DMS 273 (cell line): ENCODE measurements around the gene EMC1.
"Not testable (repeated sequence)": the region's sequence is repeated elsewhere in the genome, so short reads cannot be mapped to it uniquely, and the experiment has no call there.

Experiments
- DNase-seq: peaks from one replicate; lab custom pipeline; 2025; ENCODE audit not compliant: unreplicated experiment; lab: John Stamatoyannopoulos, UW

Gene EMC1

GRCh38 chr1:19251305-19252196 is at the start of gene EMC1, which contains the start of gene MRTO4:
Gene EMC1, minus strand, starts transcription at chr1:19251524. Its CDS starts 15 bp downstream, at chr1:19251509.
Gene MRTO4, plus strand, starts transcription at chr1:19251805. Its CDS starts 31 bp downstream, at chr1:19251836.
- DNase-seq: peak; percentile 95

DNA sequence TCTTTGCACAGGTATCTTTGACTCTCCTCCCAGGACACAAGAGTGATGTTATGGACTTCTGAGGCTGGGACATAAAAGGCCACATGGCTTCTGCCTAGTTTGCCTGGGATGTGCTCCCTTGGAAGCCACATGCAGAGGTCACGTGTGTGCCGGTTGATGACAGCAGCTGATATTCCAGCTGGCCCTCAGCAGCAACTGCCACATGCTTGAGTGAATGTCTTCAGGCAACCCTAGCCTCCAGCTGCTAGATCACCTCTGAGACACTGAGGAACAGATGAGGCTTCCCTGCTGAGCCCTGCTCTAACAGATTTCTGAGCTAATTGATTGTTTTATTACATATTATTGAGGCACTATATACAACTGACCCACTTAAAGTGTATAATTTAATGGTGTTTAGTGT is 48.9 kb upstream of the EMC1 start:
- DNase-seq: peak; percentile 23

DNA sequence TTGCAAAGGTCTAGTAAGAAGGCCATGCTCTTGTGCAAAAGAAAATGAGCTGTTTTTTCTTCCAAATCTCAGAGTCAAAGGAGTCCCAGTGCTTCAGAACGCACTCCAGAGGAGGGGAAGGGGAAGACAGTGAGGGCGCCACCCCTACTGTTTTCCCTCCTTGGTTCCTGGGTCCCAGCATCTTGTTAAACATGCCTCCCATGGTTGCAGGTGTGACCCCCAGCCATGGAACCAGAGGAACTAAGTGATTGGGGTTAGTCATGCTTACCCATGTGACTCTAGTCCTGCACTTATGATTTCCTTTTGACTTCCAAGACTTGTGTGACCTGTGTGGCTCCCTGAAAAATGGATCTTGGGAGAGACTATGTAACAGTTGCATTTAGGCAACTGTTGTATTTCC is 43.3 kb upstream of the EMC1 start:
- no peak for DNase-seq

- DNase-seq: no peak
Measured at GRCh38 chr1:19289244-19289643, 37.9 kb upstream of the EMC1 start.

DNA sequence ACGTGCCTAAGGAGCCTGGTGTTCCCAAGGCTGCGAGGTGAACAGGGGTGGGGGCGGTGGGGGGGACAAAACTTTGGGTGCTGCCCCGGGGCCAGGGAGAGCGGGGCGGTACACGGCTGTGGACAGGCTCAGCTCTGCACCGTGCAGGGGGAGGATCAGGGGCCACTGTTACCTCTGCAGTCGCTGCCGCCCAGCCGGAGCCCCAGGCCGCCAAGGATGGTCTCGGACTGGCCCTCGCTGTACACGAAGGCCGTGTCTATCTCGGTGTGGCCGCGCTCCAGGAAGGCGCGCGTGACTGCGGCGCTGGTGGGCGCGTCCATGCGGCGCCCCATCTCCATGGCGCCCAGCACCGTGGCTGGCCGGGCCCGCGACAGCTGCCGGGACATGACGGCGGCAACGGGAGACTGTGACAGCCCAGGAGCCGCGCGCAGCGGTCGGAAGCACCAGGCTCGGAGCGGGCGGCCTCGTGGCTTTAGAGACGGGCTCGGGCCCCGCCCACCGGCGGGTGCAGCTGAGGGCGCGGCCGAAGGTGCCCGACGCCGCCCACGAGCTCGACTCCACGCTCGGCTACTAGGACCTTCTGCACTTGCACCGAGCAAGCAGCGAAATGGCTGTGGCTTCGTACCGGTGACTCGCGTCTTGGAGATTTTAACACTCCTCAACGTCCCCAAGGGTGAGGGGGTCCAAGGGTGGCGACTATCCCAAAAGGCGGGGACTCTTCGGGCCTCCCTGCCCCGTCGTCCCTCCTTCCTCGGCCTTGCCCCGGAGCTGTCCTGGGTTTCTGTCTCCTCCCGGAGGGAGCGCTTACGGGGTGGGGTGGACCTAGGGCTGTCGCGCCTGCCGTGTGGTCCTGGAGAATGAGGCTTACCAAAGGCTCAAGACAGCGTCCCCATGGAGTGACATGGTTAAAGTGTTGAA is 37.3 kb upstream of the EMC1 start, which contains the start of gene AKR7A3:
Gene AKR7A3 (minus strand): TSS at position 447 of the 918 bp plus-strand sequence. CDS start 61 bp downstream, at position 386.
- not testable (repeated sequence) for DNase-seq

DNA sequence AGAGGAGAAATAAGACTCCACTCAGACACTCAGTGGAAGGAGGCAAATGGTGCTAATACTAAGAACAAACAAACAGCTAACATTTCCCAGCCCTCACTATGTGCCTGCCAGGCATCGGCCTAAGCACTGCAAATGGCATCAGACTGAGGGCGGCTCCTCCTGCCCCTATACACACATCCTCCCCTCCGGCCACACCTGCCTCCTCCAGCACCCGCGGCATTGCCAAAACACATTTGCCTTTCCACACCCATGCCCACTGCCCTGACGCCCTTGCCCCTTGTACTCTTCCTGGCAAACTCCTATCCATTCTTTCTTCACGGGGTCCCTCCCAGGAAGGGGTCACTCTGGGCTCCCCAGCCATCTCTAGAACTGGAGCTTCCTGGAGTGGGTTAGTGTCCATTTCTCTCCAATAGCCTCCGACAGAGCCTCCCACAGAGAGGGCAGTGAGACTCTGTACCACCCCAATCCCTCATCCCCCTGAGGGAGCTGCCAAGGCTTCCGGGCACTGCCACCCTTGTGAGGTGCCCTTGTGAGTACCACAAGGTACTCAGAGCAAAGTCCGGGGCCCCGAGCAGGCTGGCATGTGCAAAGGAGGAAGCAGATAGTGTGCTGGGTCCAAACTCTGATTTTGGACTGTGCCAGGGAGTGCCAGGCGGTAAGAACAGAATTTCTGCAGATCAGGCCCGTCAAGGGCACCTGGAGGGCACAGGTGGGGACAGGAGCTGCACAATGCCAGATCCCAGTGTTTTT is 36.3 kb upstream of the EMC1 start:
- no peak for DNase-seq

DNA sequence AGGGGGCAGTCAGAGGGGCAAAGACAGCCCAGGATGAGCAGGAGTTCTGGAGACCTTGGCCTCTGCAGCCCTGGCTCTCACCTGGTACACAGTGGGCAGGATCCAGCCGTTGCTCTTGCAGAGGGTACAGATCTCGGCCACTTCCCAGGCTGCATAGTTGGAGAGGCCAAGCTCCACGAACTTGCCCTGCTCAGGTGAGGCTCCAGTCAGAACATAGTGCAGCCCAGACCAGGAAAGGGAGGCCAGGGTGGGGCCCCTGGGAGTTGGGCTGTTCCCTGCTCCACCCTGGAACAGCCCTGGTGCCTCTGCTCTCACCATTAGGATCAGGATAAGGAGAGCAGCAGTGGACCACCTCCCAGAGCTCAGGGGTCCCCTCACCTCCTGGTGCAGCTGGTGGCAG is 34.5 kb upstream of the EMC1 start:
- not testable (repeated sequence) for DNase-seq

- DNase-seq: not testable (repeated sequence)
Measured at GRCh38 chr1:19285366-19285765, 34.0 kb upstream of the EMC1 start.

DNA sequence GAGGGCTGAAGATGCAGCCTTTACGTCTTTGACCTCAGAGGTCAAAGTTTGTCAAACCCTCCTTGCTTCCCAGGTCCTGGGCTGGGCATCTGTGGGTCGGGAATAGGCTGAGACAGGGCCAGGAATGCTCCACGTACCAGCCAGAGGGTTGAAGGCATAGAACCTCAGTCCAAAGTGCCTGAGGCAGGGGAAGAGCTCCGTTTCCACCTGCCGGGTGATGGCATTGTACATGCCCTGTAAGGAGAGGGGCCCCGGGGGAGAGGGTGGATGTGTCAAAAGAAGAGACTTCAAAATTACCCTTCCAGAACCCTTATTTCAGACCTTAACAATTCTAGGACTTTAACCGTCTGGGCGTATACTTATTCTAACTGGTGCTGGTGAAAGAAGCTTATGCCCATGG is 33.6 kb upstream of the EMC1 start:
- DNase-seq: no peak

DNA sequence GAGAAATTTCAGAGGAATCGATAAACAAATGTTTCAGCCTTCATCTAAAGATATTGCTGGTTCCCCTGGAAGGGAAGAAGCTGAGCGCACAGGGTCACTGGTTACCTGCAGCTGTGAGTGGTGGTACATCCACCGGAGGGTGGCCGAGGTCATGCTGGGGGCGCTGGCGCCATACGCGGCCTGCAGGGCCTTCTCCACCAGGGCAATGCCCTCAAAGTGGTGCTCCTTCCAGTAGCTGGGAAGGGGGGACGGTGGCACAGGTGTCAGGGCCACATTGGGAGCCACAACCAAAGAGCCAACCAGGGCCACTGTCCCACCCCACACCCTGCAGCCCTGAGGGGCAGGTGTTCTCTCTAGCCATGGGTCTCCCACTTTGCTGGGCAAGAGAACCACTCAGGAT is 32.6 kb upstream of the EMC1 start:
- no peak for DNase-seq

DNA sequence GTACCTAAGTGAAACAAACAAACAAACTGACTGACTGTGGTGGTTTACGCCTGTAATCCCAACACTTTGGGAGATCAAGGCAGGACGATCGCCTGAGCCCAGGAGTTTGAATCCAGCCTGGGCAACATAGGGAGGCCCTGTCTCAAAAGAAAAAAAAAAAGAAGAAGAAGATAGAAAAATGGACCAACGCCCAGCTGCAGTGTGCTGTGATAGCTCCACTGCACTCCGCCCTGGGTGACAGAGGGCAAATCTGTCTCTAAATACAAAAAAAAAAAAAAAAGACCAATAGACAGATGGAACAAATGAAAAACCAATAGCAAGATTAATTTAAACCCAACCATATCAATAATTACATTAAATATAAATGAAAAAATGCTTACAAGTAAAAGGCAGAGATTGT is 23.3 kb upstream of the EMC1 start:
- no peak for DNase-seq

DNA sequence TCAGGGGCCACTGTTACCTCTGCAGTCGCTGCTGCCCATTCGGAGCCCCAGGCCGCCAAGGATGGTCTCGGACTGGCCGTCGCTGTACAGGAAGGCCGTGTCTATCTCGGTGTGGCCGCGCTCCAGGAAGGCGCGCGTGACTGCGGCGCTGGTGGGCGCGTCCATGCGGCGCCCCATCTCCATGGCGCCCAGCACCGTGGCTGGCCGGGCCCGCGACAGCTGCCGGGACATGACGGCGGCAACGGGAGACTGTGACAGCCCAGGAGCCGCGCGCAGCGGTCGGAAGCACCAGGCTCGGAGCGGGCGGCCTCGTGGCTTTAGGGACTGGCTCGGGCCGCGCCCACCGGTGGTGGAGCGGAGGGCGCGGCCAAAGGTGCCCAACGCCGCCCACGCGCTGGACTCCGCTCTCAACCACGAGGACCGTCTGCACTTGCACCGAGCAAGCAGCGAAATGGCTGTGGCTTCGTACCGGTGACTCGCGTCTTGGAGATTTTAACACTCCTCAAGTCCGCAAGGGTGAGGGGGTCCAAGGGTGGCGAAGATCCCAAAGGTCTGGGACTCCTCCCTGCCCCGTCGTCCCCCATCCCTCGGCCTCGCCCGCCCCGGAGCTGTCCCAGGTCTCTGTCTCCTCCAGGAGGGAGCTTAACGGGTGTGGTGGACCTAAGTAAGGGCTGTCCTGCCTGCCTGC is 22.7 kb upstream of the EMC1 start:
- DNase-seq: not testable (repeated sequence)

DNA sequence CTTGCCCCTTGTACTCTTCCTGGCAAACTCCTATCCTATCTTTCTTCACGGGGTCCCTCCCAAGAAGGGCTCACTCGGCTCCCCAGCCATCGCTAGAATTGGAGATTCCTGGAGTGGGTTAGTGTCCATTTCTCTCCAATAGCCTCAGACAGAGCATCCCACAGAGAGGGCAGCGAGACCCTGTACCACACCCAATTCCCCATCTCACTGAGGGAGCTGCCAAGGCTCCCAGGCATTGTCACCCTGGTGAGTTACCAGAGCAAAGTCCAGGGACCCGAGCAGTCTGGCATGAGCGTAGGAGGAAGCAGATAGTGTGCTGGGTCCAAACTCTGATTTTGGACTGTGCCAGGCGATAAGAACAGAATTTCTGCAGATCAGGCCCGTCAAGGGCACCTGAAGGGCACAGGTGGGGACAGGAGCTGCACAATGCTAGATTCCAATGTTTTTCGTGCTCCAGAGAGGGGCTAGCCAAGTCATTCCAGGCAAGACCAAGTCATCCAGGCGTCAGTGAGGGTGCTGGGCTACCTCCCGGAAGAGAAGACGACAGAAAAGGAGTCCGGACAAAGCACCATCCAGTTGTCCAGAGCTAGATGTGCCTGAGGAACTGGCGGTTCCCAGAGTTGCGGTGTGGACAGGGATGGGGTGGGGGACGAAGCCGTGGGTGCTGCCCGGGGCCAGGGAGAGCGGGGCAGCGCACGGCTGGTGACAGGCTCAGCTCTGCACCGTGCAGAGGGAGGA is 22.0 kb upstream of the EMC1 start:
- no peak for DNase-seq

- no peak for DNase-seq
Measured at GRCh38 chr1:19272064-19272463, 20.7 kb upstream of the EMC1 start.

- DNase-seq: not testable (repeated sequence)
Measured at GRCh38 chr1:19270343-19270730, 19.0 kb upstream of the EMC1 start.

- not testable (repeated sequence) for DNase-seq
Measured at GRCh38 chr1:19269427-19270342, 18.4 kb upstream of the EMC1 start.

- no peak for DNase-seq
Measured at GRCh38 chr1:19268445-19268844, 17.1 kb upstream of the EMC1 start.

DNA sequence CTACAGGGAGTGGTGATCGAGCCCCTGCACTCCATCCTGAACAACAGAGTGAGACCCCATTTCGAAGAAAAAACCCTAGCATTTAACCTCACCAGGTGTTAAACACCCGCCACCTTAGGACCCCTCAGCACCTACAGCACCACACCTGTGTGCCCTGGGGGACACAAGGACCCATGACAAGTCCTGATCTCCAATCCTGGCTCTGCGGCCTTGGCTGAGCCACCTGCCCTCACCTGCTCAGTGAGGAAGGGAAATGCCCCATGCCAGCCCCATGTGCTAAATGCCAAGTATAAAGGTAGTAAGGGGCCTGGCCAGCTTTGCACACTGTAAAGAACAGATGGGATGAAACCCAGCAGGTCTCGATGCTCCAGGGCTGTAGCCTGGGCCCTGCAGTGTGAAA is 11.4 kb upstream of the EMC1 start:
- DNase-seq: no peak

DNA sequence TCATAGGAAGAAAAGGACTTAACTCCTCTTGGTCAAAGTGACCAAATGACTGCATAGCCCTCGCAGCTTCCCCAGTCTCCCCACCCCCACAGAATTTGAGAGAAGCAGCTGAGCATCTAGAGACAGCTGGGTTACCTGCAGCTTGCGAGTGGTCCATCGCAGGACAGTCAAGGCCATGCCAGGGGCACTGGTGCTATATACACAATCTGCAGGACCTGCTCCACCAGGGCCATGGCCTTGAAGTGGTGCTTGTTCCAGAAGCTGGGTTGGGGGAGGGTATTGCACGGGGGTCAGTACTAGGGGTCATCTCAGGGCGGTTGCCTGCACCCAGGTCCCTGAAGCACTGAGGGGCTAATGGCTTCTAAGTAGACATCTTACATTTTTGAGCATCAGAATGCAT is 10.7 kb upstream of the EMC1 start:
- DNase-seq: peak; percentile 34
